Hepatocyte (in vitro differentiated cells): ENCODE data around the gene ADISSP.

Experiments used
- CTCF ChIP-seq: fragments of 200-600 bp; sonication (generic); IDR thresholded peaks from 2 replicates; pipeline ENCODE4 v1.5.1; 2016; ENCODE audit warnings: antibody characterized with exemption, mild to moderate bottlenecking; ENCODE audit not compliant: poor library complexity
- EZH2 ChIP-seq: fragments of 200-600 bp; sonication (generic); IDR thresholded peaks from 2 replicates; pipeline ENCODE4 v1.6.1; 2016; ENCODE audit warnings: antibody characterized with exemption, mild to moderate bottlenecking, borderline replicate concordance
- EZH2phosphoT487 ChIP-seq: fragments of 200-600 bp; sonication (generic); IDR thresholded peaks from one replicate; pipeline ENCODE4 v1.6.1; 2018; ENCODE audit warnings: antibody characterized with exemption, mild to moderate bottlenecking, low read depth, moderate library complexity; ENCODE audit not compliant: unreplicated experiment, severe bottlenecking

GRCh38 chr20:3752386-3752759, 15.2 kb downstream of the ADISSP start:
- TF ChIP-seq CTCF (no peak), EZH2 (no peak), EZH2phosphoT487 (no peak)
